ENCODE results near the gene SLC13A5.

SLC13A5 gene

GRCh38 chr17:6670571-6670970 lies 42.6 kb downstream of the SLC13A5 start:
- H3K27ac ChIP-seq (ENCODE audit: low read depth, low read length): no peak overlapping the region

DNA sequence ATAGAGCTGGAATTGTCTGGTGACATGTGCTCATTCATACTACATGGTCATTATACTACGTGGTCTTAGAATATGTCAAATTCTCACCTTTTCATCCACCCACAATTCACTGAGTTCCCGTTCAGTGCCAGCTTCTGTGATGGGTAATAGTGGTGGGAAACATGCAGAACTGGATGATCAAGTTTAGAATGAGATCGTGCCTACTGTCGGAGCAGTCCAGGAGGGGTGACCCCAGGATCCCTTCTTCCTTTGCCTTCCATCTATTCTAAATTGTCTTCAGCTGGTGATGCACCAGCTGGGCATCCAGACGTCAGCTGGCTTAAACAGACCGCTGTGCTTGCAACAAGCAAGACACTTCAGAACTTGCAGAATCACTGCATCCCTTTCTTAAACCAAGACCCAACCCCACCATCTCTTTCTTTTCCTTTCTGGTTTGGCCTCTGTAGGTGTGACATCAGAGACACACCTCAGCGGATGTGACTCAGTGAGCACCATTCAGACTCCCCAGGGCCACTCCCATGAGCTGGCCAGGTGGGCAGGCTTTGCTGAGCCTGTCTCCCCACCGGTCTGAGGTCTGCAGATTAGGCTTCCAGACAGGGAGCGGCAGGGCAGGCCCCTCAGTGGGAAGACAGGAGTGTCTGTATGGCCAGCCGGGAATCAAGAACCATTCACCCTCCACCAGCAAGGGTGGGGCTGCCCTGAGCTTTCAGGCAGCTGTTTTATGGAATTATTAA lies 43.5 kb downstream of the SLC13A5 start:
- Histone ChIP-seq H3K4me2 (ENCODE audit: low read length) (no peak overlapping the region), H3K27ac (ENCODE audit: low read depth, low read length) (no peak overlapping the region), H4K5ac (ENCODE audit: low read length) (no peak overlapping the region), H3K36me3 (ENCODE audit: control insufficient read depth, insufficient read depth, low read length) (no peaks in the 10 kb centered on the region), H3K23ac (ENCODE audit: low read length) (no peak overlapping the region), H3K79me2 (ENCODE audit: control insufficient read depth, insufficient read depth, low read length) (no peaks in the 10 kb centered on the region), H3K79me1 (ENCODE audit: low read length) (no peaks in the 10 kb centered on the region), H2AK5ac (ENCODE audit: low read length) (no peak overlapping the region), H3K18ac (ENCODE audit: low read length) (no peak overlapping the region), H2BK120ac (ENCODE audit: low read depth, low read length) (no peak overlapping the region), H3K9ac (ENCODE audit: low read length) (no peak overlapping the region), H2BK15ac (replicated peaks; ENCODE audit: low read depth) (no peak overlapping the region), H4K8ac (ENCODE audit: low read depth, low read length) (no peak overlapping the region), H3K4me3 (ENCODE audit: low read length) (no peak overlapping the region), H3K4ac (ENCODE audit: low read depth, low read length) (no peak overlapping the region), H3K27me3 (ENCODE audit: insufficient read depth, low read length, poor library complexity) (no peaks in the 10 kb centered on the region), H2BK5ac (ENCODE audit: low read length) (no peak overlapping the region), H3K4me1 (ENCODE audit: control insufficient read depth, low read depth, low read length) (no peaks in the 10 kb centered on the region), H3K56ac (ENCODE audit: low read length) (no peak overlapping the region)
- WGBS (ENCODE audit: extremely low coverage, insufficient coverage, low lambda C conversion rate): no CpG with 5 or more reads among the region's 10 CpGs
- DNase-seq: peak; percentile 17

More at GRCh38 chr17:6670571-6670970, 42.6 kb downstream of the SLC13A5 start:
- Histone ChIP-seq H3K23ac (ENCODE audit: low read length) (no peak overlapping the region), H3K4ac (ENCODE audit: low read depth, low read length) (no peak overlapping the region), H2BK15ac (replicated peaks; ENCODE audit: low read depth) (no peak overlapping the region), H3K4me2 (ENCODE audit: low read length) (no peak overlapping the region), H3K79me2 (ENCODE audit: control insufficient read depth, insufficient read depth, low read length) (no peaks in the 10 kb centered on the region), H3K79me1 (ENCODE audit: low read length) (no peaks in the 10 kb centered on the region), H3K27me3 (ENCODE audit: insufficient read depth, low read length, poor library complexity) (no peaks in the 10 kb centered on the region), H3K56ac (ENCODE audit: low read length) (no peak overlapping the region), H3K4me3 (ENCODE audit: low read length) (no peak overlapping the region), H2AK5ac (ENCODE audit: low read length) (no peak overlapping the region), H4K5ac (ENCODE audit: low read length) (no peak overlapping the region), H3K9ac (ENCODE audit: low read length) (no peak overlapping the region), H3K4me1 (ENCODE audit: control insufficient read depth, low read depth, low read length) (no peaks in the 10 kb centered on the region), H2BK5ac (ENCODE audit: low read length) (no peak overlapping the region), H2BK120ac (ENCODE audit: low read depth, low read length) (no peak overlapping the region), H4K8ac (ENCODE audit: low read depth, low read length) (no peak overlapping the region), H3K18ac (ENCODE audit: low read length) (no peak overlapping the region), H3K36me3 (ENCODE audit: control insufficient read depth, insufficient read depth, low read length) (no peaks in the 10 kb centered on the region)
- no peak for DNase-seq
- no CpG with 5 or more reads among the region's 8 CpGs for WGBS (ENCODE audit: extremely low coverage, insufficient coverage, low lambda C conversion rate)

DNA sequence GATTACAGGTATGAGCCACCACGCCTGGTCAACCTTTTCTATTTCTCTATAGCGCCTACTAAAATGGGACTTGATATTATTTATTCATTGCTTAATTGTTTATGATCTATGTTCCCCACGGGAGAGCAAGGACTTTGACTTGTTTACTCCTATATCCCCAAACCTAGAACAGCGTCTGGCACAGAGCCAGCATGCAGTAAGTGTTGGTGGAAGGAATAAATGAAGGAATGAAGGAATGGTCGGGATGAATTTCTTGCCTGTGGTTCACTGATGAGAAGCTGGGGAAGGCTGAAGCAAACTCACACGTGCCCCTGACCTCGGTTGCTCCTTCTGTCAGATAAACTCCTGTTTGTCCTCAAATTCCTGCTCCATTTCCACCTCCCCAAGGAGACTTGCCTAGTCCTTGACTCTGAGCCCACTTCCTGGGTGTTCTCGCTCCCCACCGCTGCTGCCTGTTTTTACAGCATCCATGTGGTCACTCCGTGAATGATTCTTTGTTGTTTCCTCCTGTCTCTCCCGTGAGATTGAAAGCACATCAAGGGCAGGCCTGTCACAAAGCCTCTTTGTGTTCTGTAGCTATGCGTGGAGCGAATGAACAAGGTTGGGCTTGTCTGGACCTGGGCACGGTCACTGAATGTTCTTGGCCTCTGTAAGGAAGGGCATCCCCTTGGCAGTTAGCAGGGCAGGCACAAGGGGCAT lies 44.3 kb downstream of the SLC13A5 start:
- H3K4me2 ChIP-seq (ENCODE audit: low read length): no peak overlapping the region
- no peak overlapping the region for H3K9ac ChIP-seq (ENCODE audit: low read length)
- no peak overlapping the region for H2BK120ac ChIP-seq (ENCODE audit: low read depth, low read length)
- no peaks in the 10 kb centered on the region for H3K79me1 ChIP-seq (ENCODE audit: low read length)
- H3K27ac ChIP-seq (ENCODE audit: low read depth, low read length): no peak overlapping the region
- H3K23ac ChIP-seq (ENCODE audit: low read length): no peak overlapping the region
- no CpG with 5 or more reads among the region's 14 CpGs for WGBS (ENCODE audit: extremely low coverage, insufficient coverage, low lambda C conversion rate)
- no peak overlapping the region for H4K5ac ChIP-seq (ENCODE audit: low read length)
- no peak overlapping the region for H3K18ac ChIP-seq (ENCODE audit: low read length)
- no peak overlapping the region for H2BK5ac ChIP-seq (ENCODE audit: low read length)
- no peak overlapping the region for H3K56ac ChIP-seq (ENCODE audit: low read length)
- H3K4me3 ChIP-seq (ENCODE audit: low read length): no peak overlapping the region
- no peaks in the 10 kb centered on the region for H3K36me3 ChIP-seq (ENCODE audit: control insufficient read depth, insufficient read depth, low read length)
- no peak for DNase-seq
- no peaks in the 10 kb centered on the region for H3K4me1 ChIP-seq (ENCODE audit: control insufficient read depth, low read depth, low read length)
- no peak overlapping the region for H2BK15ac ChIP-seq (replicated peaks; ENCODE audit: low read depth)
- H3K4ac ChIP-seq (ENCODE audit: low read depth, low read length): no peak overlapping the region
- H4K8ac ChIP-seq (ENCODE audit: low read depth, low read length): no peak overlapping the region
- H3K79me2 ChIP-seq (ENCODE audit: control insufficient read depth, insufficient read depth, low read length): no peaks in the 10 kb centered on the region
- no peak overlapping the region for H2AK5ac ChIP-seq (ENCODE audit: low read length)
- H3K27me3 ChIP-seq (ENCODE audit: insufficient read depth, low read length, poor library complexity): no peaks in the 10 kb centered on the region

GRCh38 chr17:6668219-6668618 lies 45.0 kb downstream of the SLC13A5 start:
- no CpG with 5 or more reads among the region's 17 CpGs for WGBS (ENCODE audit: extremely low coverage, insufficient coverage, low lambda C conversion rate)

DNA sequence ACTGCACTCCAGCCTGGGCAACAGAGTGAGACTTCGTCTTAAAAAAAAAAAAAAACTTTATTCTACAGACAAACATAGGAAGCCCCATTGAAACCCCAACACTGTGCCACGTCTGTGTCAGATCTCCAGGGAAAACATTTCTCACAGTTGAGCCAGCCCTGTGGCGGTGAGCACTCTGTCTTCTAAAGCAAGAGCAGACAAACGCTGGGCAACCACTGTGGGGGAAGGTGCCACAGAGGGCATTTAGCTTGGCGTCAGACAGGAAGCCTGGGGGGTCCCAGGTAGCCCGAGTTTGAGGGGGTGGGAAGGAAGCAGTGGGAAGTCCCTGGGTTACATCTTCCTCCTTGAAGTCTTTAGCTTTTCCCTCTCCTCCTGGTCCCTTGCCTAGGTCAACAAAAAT lies 45.7 kb downstream of the SLC13A5 start:
- H3K23ac ChIP-seq (ENCODE audit: low read length): no peak overlapping the region
- no peak overlapping the region for H3K4me3 ChIP-seq (ENCODE audit: low read length)
- H3K79me1 ChIP-seq (ENCODE audit: low read length): no peaks in the 10 kb centered on the region
- no peak overlapping the region for H4K5ac ChIP-seq (ENCODE audit: low read length)
- H2BK15ac ChIP-seq (replicated peaks; ENCODE audit: low read depth): no peak overlapping the region
- WGBS (ENCODE audit: extremely low coverage, insufficient coverage, low lambda C conversion rate): no CpG with 5 or more reads among the region's 6 CpGs
- H4K8ac ChIP-seq (ENCODE audit: low read depth, low read length): no peak overlapping the region
- H2AK5ac ChIP-seq (ENCODE audit: low read length): no peak overlapping the region
- no peak overlapping the region for H3K4me2 ChIP-seq (ENCODE audit: low read length)
- H3K56ac ChIP-seq (ENCODE audit: low read length): no peak overlapping the region
- no peak overlapping the region for H3K27ac ChIP-seq (ENCODE audit: low read depth, low read length)
- H3K9ac ChIP-seq (ENCODE audit: low read length): no peak overlapping the region
- no peaks in the 10 kb centered on the region for H3K79me2 ChIP-seq (ENCODE audit: control insufficient read depth, insufficient read depth, low read length)
- H3K4ac ChIP-seq (ENCODE audit: low read depth, low read length): no peak overlapping the region
- H2BK120ac ChIP-seq (ENCODE audit: low read depth, low read length): no peak overlapping the region
- no peak for DNase-seq
- no peaks in the 10 kb centered on the region for H3K36me3 ChIP-seq (ENCODE audit: control insufficient read depth, insufficient read depth, low read length)
- H3K4me1 ChIP-seq (ENCODE audit: control insufficient read depth, low read depth, low read length): no peaks in the 10 kb centered on the region
- H2BK5ac ChIP-seq (ENCODE audit: low read length): no peak overlapping the region
- no peaks in the 10 kb centered on the region for H3K27me3 ChIP-seq (ENCODE audit: insufficient read depth, low read length, poor library complexity)
- H3K18ac ChIP-seq (ENCODE audit: low read length): no peak overlapping the region

More at GRCh38 chr17:6668219-6668618, 45.0 kb downstream of the SLC13A5 start:
- no peak for DNase-seq
- H3K18ac ChIP-seq (ENCODE audit: low read length): no peak overlapping the region
- no peak overlapping the region for H3K56ac ChIP-seq (ENCODE audit: low read length)
- no peaks in the 10 kb centered on the region for H3K4me1 ChIP-seq (ENCODE audit: control insufficient read depth, low read depth, low read length)
- no peak overlapping the region for H2AK5ac ChIP-seq (ENCODE audit: low read length)
- no peaks in the 10 kb centered on the region for H3K36me3 ChIP-seq (ENCODE audit: control insufficient read depth, insufficient read depth, low read length)
- no peak overlapping the region for H4K5ac ChIP-seq (ENCODE audit: low read length)
- no peak overlapping the region for H2BK5ac ChIP-seq (ENCODE audit: low read length)
- no peak overlapping the region for H3K27ac ChIP-seq (ENCODE audit: low read depth, low read length)
- H4K8ac ChIP-seq (ENCODE audit: low read depth, low read length): no peak overlapping the region
- H3K79me1 ChIP-seq (ENCODE audit: low read length): no peaks in the 10 kb centered on the region
- H3K27me3 ChIP-seq (ENCODE audit: insufficient read depth, low read length, poor library complexity): no peaks in the 10 kb centered on the region
- no peaks in the 10 kb centered on the region for H3K79me2 ChIP-seq (ENCODE audit: control insufficient read depth, insufficient read depth, low read length)
- H3K23ac ChIP-seq (ENCODE audit: low read length): no peak overlapping the region
- H3K4ac ChIP-seq (ENCODE audit: low read depth, low read length): no peak overlapping the region
- no peak overlapping the region for H2BK15ac ChIP-seq (replicated peaks; ENCODE audit: low read depth)
- no peak overlapping the region for H3K9ac ChIP-seq (ENCODE audit: low read length)
- H3K4me3 ChIP-seq (ENCODE audit: low read length): no peak overlapping the region
- no peak overlapping the region for H3K4me2 ChIP-seq (ENCODE audit: low read length)
- no peak overlapping the region for H2BK120ac ChIP-seq (ENCODE audit: low read depth, low read length)

All from mesendoderm (in vitro differentiated cells).